ENCODE data around the gene VPS41. TPM values are rescaled to one million over a fixed set of nuclear protein-coding genes. Genes with fewer than 3 reads are reported as not detected.

Gene VPS41
- total RNA-seq, 2 donors from 2014 or later = 15.6 to 18.1 TPM

- H3K36me3 ChIP-seq = no peaks in the 10 kb centered on the region
- no peak for TF ChIP-seq CTCF (IDR thresholded peaks at IDR 0.05)
- no peaks in the 10 kb centered on the region for H3K4me1 ChIP-seq
- DNase-seq (ENCODE audit: low spot score) = no peak
- H3K27me3 ChIP-seq = no peaks in the 10 kb centered on the region
- no peak overlapping the region for H3K4me3 ChIP-seq
- no peak overlapping the region for H3K27ac ChIP-seq
- H3K9me3 ChIP-seq = no peaks in the 10 kb centered on the region
Measured at GRCh38 chr7:38702002-38702535, 206.9 kb downstream of the VPS41 start.

- H3K36me3 ChIP-seq = no peaks in the 10 kb centered on the region
- H3K4me3 ChIP-seq = no peak overlapping the region
- no peak overlapping the region for H3K27ac ChIP-seq
- TF ChIP-seq CTCF (IDR thresholded peaks at IDR 0.05) = no peak
- DNase-seq (ENCODE audit: low spot score) = no peak
- no peaks in the 10 kb centered on the region for H3K4me1 ChIP-seq
- no peaks in the 10 kb centered on the region for H3K27me3 ChIP-seq
- no peaks in the 10 kb centered on the region for H3K9me3 ChIP-seq
Measured at GRCh38 chr7:38700116-38700515, 208.9 kb downstream of the VPS41 start.

DNA sequence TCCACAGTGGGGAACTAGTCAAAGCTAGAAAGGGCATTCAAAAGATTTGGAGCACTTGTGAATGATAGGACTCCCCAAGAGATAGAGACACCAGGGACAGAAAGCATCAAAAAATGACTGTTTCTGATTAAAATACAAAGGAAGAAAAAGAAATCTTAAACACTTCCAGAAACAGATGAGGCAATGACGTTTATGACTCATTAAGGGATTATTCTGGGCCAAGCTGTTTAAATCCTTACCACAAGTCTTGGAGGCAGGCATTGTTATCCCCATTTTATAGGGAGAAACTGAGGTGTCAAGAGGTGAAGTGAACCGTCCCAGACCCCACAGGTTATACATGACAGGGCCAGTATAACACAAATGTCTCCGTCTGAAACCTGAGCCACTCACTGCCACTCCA is 209.5 kb downstream of the VPS41 start:
- no peak for TF ChIP-seq CTCF (IDR thresholded peaks at IDR 0.05)
- H3K4me1 ChIP-seq = no peaks in the 10 kb centered on the region
- H3K4me3 ChIP-seq = no peak overlapping the region
- H3K9me3 ChIP-seq = no peaks in the 10 kb centered on the region
- no peaks in the 10 kb centered on the region for H3K27me3 ChIP-seq
- H3K27ac ChIP-seq = no peak overlapping the region
- no peak for DNase-seq (ENCODE audit: low spot score)
- no peaks in the 10 kb centered on the region for H3K36me3 ChIP-seq

GRCh38 chr7:38694326-38694725 is 214.7 kb downstream of the VPS41 start:
- DNase-seq (ENCODE audit: low spot score) = no peak
- H3K9me3 ChIP-seq = no peaks in the 10 kb centered on the region
- no peak overlapping the region for H3K27ac ChIP-seq
- H3K36me3 ChIP-seq = no peaks in the 10 kb centered on the region
- H3K4me1 ChIP-seq = no peaks in the 10 kb centered on the region
- TF ChIP-seq CTCF (IDR thresholded peaks at IDR 0.05) = no peak
- no peak overlapping the region for H3K4me3 ChIP-seq
- no peaks in the 10 kb centered on the region for H3K27me3 ChIP-seq

GRCh38 chr7:38686888-38687287 is 222.1 kb downstream of the VPS41 start:
- Histone ChIP-seq H3K36me3 (no peaks in the 10 kb centered on the region), H3K4me1 (peaks cover 0 to 12% of the 10 kb centered on the region in 2 donors), H3K4me3 (no peak overlapping the region), H3K27me3 (no peaks in the 10 kb centered on the region), H3K9me3 (no peaks in the 10 kb centered on the region), H3K27ac (no peak overlapping the region)
- no peak for DNase-seq (ENCODE audit: low spot score)
- no peak for TF ChIP-seq CTCF (IDR thresholded peaks at IDR 0.05)

- TF ChIP-seq CTCF (IDR thresholded peaks at IDR 0.05) = no peak
Measured at GRCh38 chr7:38685851-38686250, 223.1 kb downstream of the VPS41 start.

More at GRCh38 chr7:38685851-38686250, 223.1 kb downstream of the VPS41 start:
- Histone ChIP-seq H3K4me1 (peaks cover 0 to 15% of the 10 kb centered on the region in 2 donors), H3K9me3 (no peaks in the 10 kb centered on the region), H3K27ac (no peak overlapping the region), H3K4me3 (no peak overlapping the region), H3K27me3 (no peaks in the 10 kb centered on the region), H3K36me3 (no peaks in the 10 kb centered on the region)
- no peak for DNase-seq (ENCODE audit: low spot score)

Data from right atrium auricular region (tissue), 2 donors.